RWPE1 (cell line): ENCODE measurements around the gene SLC44A4.
"Not testable (repeated sequence)": the region's sequence is repeated elsewhere in the genome, so short reads cannot be mapped to it uniquely, and the experiment has no call there.

Experiments
- CTCF ChIA-PET: fragments of 350-600 bp; sonication (Branson Sonifier 250); formaldehyde crosslinking; extraction: SDS; loops from one replicate; lab custom pipeline; 2021; lab: Yijun Ruan, JAX
- POLR2A ChIA-PET: fragments of 400-600 bp; formaldehyde crosslinking; extraction: SDS; loops from one replicate; lab custom pipeline; 2020; ENCODE audit warnings: antibody characterized with exemption; ENCODE audit not compliant: low non-redundant PET; lab: Yijun Ruan, JAX
- DNase-seq: peaks from one replicate; pipeline ENCODE4 v3.0.0; 2012; ENCODE audit warnings: low spot score
- H3K27ac ChIP-seq: fragments of 450-650 bp; 2 replicates; pipeline ENCODE4 v1.5.1; 2017
- CTCF ChIP-seq: fragments of 450-650 bp; conservative IDR thresholded peaks from 2 replicates; pipeline ENCODE4 v1.5.1; 2017; ENCODE audit warnings: low read depth, mild to moderate bottlenecking

SLC44A4 gene

GRCh38 chr6:31871046-31871659 is 7.6 kb downstream of the SLC44A4 start:
- ChIA-PET CTCF (interaction anchor here (0.7 kb wide), 1 partner anchor 177 kb away, joined by 5 read pairs; no protein-coding TSS in a partner anchor), POLR2A (no interaction called here)
- H3K27ac ChIP-seq: no peak overlapping the region
- no peak for DNase-seq
- TF ChIP-seq CTCF: no peak

GRCh38 chr6:31870385-31870921 is 8.3 kb downstream of the SLC44A4 start:
- no peak for DNase-seq
- ChIA-PET POLR2A (no interaction called here), CTCF (interaction anchor here (0.7 kb wide), 1 partner anchor 177 kb away, joined by 5 read pairs; no protein-coding TSS in a partner anchor)
- no peak overlapping the region for H3K27ac ChIP-seq
- TF ChIP-seq CTCF: no peak

DNA sequence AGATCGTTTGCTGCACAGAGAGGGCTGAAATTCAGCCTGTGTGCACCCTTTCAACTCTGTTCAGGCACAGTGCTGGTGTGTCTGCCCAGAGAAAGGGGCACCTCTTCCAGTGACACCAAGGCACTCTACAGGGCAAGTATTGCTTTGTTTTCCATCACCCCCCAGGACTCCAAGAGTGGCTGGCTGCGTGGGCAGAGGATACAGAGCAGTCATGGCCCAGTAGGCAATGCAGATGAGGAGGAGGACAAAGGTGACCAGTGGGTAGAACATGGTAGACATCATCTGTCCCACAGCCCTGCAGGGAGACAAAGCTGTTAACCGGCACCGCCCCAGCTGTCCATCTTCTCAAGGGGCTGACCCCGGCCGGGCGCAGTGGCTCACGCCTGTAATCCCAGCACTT is 9.5 kb downstream of the SLC44A4 start:
- no peak for DNase-seq
- POLR2A ChIA-PET: no interaction called here
- H3K27ac ChIP-seq: no peak overlapping the region
- CTCF ChIA-PET: no interaction called here
- TF ChIP-seq CTCF: no peak

- CTCF ChIA-PET: interaction anchor here (0.6 to 1.0 kb wide), 3 partner anchors 77 to 472 kb away, joined by 3 read pairs; no protein-coding TSS in a partner anchor
- POLR2A ChIA-PET, DNase-seq, H3K27ac ChIP-seq: not testable (repeated sequence)
Observed at GRCh38 chr6:31868658-31868971, 10.2 kb downstream of the SLC44A4 start.

GRCh38 chr6:31865205-31866118 is 13.3 kb downstream of the SLC44A4 start:
- 0 out of 2 replicates have a peak overlapping the region, but pooled peaks have one; percentile 85 for H3K27ac ChIP-seq
- ChIA-PET CTCF (no interaction called here), POLR2A (no interaction called here)
- no peak for DNase-seq
- TF ChIP-seq CTCF: no peak

DNA sequence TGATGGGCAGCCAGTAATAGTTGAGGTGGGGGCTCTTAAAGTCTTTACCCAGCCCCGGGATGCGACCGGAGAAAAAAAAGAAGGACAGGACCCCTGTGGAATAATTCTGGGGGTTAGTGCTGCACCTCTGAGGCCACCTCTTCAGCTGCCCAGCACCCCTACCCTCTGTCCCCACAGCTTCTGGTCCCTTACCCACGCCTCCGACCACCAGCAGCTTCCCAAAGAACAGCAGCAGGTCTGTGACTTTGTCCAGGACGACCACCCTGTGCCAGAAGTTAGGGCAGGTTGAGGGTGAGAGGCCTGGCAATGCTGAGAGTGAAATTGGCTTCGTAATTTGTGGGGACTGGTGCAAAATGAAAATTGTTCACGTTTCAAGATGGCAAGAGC is 14.0 kb downstream of the SLC44A4 start:
- TF ChIP-seq CTCF: no peak
- peak overlapping the region; percentile 85; the same call in 1 of the 2 replicates for H3K27ac ChIP-seq
- CTCF ChIA-PET: no interaction called here
- POLR2A ChIA-PET: no interaction called here
- no peak for DNase-seq

DNA sequence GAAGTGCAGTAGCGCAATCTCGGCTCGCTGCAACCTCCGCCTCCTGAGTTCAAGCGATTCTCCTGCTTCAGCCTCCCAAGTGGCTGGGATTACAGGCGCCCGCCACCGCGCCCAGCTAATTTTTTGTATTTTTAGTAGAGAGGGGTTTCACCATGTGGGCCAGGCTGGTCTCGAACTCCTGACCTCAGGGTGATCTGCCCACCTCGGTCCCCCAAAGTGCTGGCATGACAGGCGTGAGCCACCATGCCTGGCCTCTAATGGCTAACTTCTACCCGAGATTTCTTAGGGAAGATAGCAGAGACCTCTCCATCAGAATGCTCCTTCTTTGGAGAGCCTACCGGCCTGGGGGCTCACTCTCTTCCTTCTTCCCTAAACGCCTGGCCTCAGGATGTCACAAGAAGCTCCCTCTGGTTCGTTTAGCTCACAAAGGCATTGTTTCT is 14.7 kb downstream of the SLC44A4 start:
- peak overlapping the region; percentile 85 for H3K27ac ChIP-seq
- DNase-seq, POLR2A ChIA-PET: not testable (repeated sequence)
- CTCF ChIA-PET: interaction anchor here (0.6 to 1.5 kb wide), 7 partner anchors 14 to 180 kb away, joined by 3 to 8 read pairs (median 4); partner anchors contain the start of gene DDAH2
